ENCODE results near the gene MAD1L1. TPM values are rescaled to one million over a fixed set of nuclear protein-coding genes. Genes with fewer than 3 reads are reported as not detected.

MAD1L1 gene
- total RNA-seq, 1 experiment from 2014 or later, result 50.8 TPM

- intact Hi-C loops (cut with micrococcal nuclease; ENCODE audit: unreplicated experiment), result no loop called here
- no peak for TF ChIP-seq CTCF (conservative IDR thresholded peaks at IDR 0.05)
Measured at GRCh38 chr7:2114926-2115759, 117.6 kb downstream of the MAD1L1 start.

GRCh38 chr7:2114052-2114451 is 118.7 kb downstream of the MAD1L1 start:
- Histone ChIP-seq H3K9me3 (ENCODE audit: insufficient read depth, low read depth) (no peaks in the 10 kb centered on the region), H3F3A (ENCODE audit: insufficient read depth, low read depth) (peaks cover 24% of the 10 kb centered on the region; the same call in 1 of the 2 replicates), H3K27ac (no peak overlapping the region), H4K20me1 (ENCODE audit: insufficient read depth) (peaks cover 7% of the 10 kb centered on the region), H3K4me1 (replicated peaks; ENCODE audit: insufficient read depth) (peaks cover 8% of the 10 kb centered on the region), H3K36me3 (ENCODE audit: low read depth) (no peaks in the 10 kb centered on the region), H2AFZ (no peak overlapping the region), H3K4me3 (no peak overlapping the region), H3K27me3 (ENCODE audit: insufficient read depth, low read depth) (no peaks in the 10 kb centered on the region), H3K79me2 (ENCODE audit: low read depth) (no peaks in the 10 kb centered on the region), H3K9me2 (ENCODE audit: insufficient read depth) (no peaks in the 10 kb centered on the region), H3K4me2 (no peak overlapping the region)
- intact Hi-C loops (cut with micrococcal nuclease; ENCODE audit: unreplicated experiment), result no loop called here
- POLR2A ChIA-PET (ENCODE audit: unreplicated experiment), result no interaction called here
- no peak for DNase-seq
- CTCF ChIA-PET, result no interaction called here
- BruUV-seq (replicated peaks), result no TSS peak
- TF ChIP-seq CTCF (conservative IDR thresholded peaks at IDR 0.05) (no peak), EZH2 (IDR thresholded peaks at IDR 0.05; ENCODE audit: low read depth) (no peak)

More at GRCh38 chr7:2114926-2115759, 117.6 kb downstream of the MAD1L1 start:
- peaks cover 13% of the 10 kb centered on the region; the same call in 1 of the 2 replicates for H3F3A ChIP-seq (ENCODE audit: insufficient read depth, low read depth)
- no peak overlapping the region for H2AFZ ChIP-seq
- no peak overlapping the region for H3K27ac ChIP-seq
- peaks cover 8% of the 10 kb centered on the region for H3K4me1 ChIP-seq (replicated peaks; ENCODE audit: insufficient read depth)
- no peaks in the 10 kb centered on the region for H3K79me2 ChIP-seq (ENCODE audit: low read depth)
- H3K36me3 ChIP-seq (ENCODE audit: low read depth), result no peaks in the 10 kb centered on the region
- CTCF ChIA-PET, result no interaction called here
- POLR2A ChIA-PET (ENCODE audit: unreplicated experiment), result no interaction called here
- H3K4me3 ChIP-seq, result no peak overlapping the region
- H3K9me2 ChIP-seq (ENCODE audit: insufficient read depth), result no peaks in the 10 kb centered on the region
- no peak overlapping the region for H3K4me2 ChIP-seq
- no peaks in the 10 kb centered on the region for H3K27me3 ChIP-seq (ENCODE audit: insufficient read depth, low read depth)
- no peaks in the 10 kb centered on the region for H3K9me3 ChIP-seq (ENCODE audit: insufficient read depth, low read depth)
- H4K20me1 ChIP-seq (ENCODE audit: insufficient read depth), result no peaks in the 10 kb centered on the region; the same call in 1 of the 2 replicates
- BruUV-seq (replicated peaks), result no TSS peak
- no peak for DNase-seq

DNA sequence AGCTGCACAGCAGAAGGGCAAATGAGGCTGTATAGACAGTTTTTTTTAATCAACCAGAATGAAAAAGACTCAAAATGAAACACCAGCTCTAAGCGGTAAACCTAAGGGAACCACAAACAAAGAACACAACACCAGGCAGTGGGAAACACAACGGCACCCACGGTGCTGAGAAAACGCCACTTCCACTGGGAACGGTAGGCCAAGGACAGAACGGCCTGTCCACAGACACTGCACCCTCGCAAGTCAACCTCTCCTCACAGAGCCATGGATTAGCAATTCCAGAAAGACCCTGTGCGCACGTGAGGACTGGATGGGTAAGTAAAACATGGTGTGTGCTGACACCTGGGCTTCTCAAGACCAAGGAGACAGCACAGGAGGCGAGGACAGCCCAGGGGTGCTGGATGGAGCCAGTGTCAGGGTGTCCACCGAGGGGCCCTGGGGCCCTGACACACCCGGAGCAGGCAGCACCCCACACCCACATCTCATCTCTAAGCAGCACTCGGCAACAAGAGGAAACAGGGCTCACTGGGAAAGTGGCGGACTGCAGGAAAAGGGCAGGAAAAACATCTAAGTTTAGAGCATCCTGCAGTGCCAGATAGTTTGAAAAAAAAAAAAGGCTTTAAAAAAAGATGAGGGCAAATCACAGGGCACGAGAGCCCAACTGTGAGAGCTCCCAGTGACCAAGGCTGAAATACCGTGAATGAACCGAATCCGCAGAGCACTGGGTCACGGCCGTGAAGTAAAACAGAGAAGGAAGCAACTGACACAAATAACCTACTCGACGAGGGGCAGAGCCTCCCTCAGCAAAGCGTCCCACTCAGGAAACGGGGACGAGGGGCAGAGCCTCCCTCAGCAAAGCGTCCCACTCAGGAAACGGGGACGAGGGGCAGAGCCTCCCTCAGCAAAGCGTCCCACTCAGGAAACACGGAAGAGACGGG is 120.2 kb downstream of the MAD1L1 start:
- Histone ChIP-seq H3K4me2 (no peak overlapping the region), H3K9me3 (ENCODE audit: insufficient read depth, low read depth) (no peaks in the 10 kb centered on the region), H3K36me3 (ENCODE audit: low read depth) (no peaks in the 10 kb centered on the region), H2AFZ (no peak overlapping the region), H3K27me3 (ENCODE audit: insufficient read depth, low read depth) (no peaks in the 10 kb centered on the region), H3K79me2 (ENCODE audit: low read depth) (no peaks in the 10 kb centered on the region), H3F3A (ENCODE audit: insufficient read depth, low read depth) (peaks cover 25% of the 10 kb centered on the region; the same call in 1 of the 2 replicates), H4K20me1 (ENCODE audit: insufficient read depth) (peaks cover 10% of the 10 kb centered on the region), H3K27ac (no peak overlapping the region), H3K9me2 (ENCODE audit: insufficient read depth) (no peaks in the 10 kb centered on the region), H3K4me1 (replicated peaks; ENCODE audit: insufficient read depth) (peaks cover 8% of the 10 kb centered on the region), H3K4me3 (no peak overlapping the region)
- intact Hi-C loops (cut with micrococcal nuclease; ENCODE audit: unreplicated experiment), result no loop called here
- POLR2A ChIA-PET (ENCODE audit: unreplicated experiment), result no interaction called here
- no TSS peak for BruUV-seq (replicated peaks)
- TF ChIP-seq EZH2 (IDR thresholded peaks at IDR 0.05; ENCODE audit: low read depth), result no peak
- no peak for TF ChIP-seq CTCF (conservative IDR thresholded peaks at IDR 0.05)
- DNase-seq, result no peak
- CTCF ChIA-PET, result no interaction called here

Data from PC-9 (cell line).